Testis (tissue), 3 donors: ENCODE results near the gene TFAP2A. TPM values are rescaled to one million over a fixed set of nuclear protein-coding genes. Genes with fewer than 3 reads are reported as not detected.

Experiments
- DNase-seq: peaks from one replicate; pipeline ENCODE4 v3.0.0-alpha.2; 2019
- H3K27ac ChIP-seq, 2 donors: fragments of 200-600 bp; sonication (generic); one replicate each; pipeline ENCODE4 v1.5.1; 2019
- H3K27me3 ChIP-seq: fragments of 200-600 bp; sonication (generic); one replicate; pipeline ENCODE4 v1.5.1; 2019
- H3K36me3 ChIP-seq: fragments of 200-600 bp; sonication (generic); one replicate; pipeline ENCODE4 v1.5.1; 2017; ENCODE audit warnings: low read depth; ENCODE audit errors: missing control alignments
- H3K4me1 ChIP-seq: fragments of 200-600 bp; sonication (generic); one replicate; pipeline ENCODE4 v1.5.1; 2019
- H3K4me3 ChIP-seq, 2 donors: fragments of 200-600 bp; sonication (generic); one replicate each; pipeline ENCODE4 v1.5.1; 2017 to 2019
- H3K9me3 ChIP-seq: fragments of 200-600 bp; sonication (generic); one replicate; pipeline ENCODE4 v1.5.1; 2017
- CTCF ChIP-seq, 3 experiments: fragments of 450-650 bp in 2 of 3; fragments of 200-600 bp in 1 of 3; sonication (generic) in 1 of 3; IDR thresholded peaks; one replicate each; pipeline ENCODE4 v1.5.1; 2016 to 2019; ENCODE audit warnings: antibody characterized with exemption in 3 of 3, mild to moderate bottlenecking in 2 of 3, moderate library complexity in 1 of 3
- POLR2A ChIP-seq: fragments of 450-650 bp; IDR thresholded peaks from one replicate; pipeline ENCODE4 v1.6.1; 2017; ENCODE audit warnings: antibody characterized with exemption, mild to moderate bottlenecking, moderate library complexity
- WGBS, 2 donors: methylation state at CpG; one replicate each; pipeline ENCODE4 v1.1.5; 2018; 5-methylcytosine and 5-hydroxymethylcytosine counted together
- intact Hi-C: fragments of 100-400 bp; cut with DNase I; formaldehyde crosslinking; loops from one replicate; pipeline ENCODE4 v1.15.1; 2023; ENCODE audit warnings: low total_unique reads
- polyA plus RNA-seq: library from polyadenylated mRNA; stranded (reverse); fragments of 350-450 nt; fragmentation: Illumina TruSeq; extraction: RNeasy Lipid Tissue Mini Kit (QIAGEN cat#74804); gene quantifications from one replicate; pipeline ENCODE4 v1.2.3, GENCODE V29; 2014; ENCODE audit warnings: low read depth, low replicate concordance; ENCODE audit not compliant: insufficient read depth
- total RNA-seq, 2 donors: library from RNA; depleted of rRNA; stranded (reverse); fragments of >200 nt; gene quantifications; one replicate each; pipeline ENCODE4 v1.2.3, GENCODE V29; 2016

TFAP2A gene
- total and polyA plus RNA-seq, 3 donors from 2014 or later = 2.7 to 4.8 (median 3.3) TPM

GRCh38 chr6:10429638-10430427, 15.0 kb upstream of the TFAP2A start:
- no peaks in the 10 kb centered on the region for H3K36me3 ChIP-seq
- H3K4me1 ChIP-seq = peaks cover 11% of the 10 kb centered on the region
- no peak overlapping the region for H3K4me3 ChIP-seq
- H3K9me3 ChIP-seq = no peaks in the 10 kb centered on the region
- WGBS, 2 donors = 41 to 43% methylated on average over 12 of the region's 12 CpGs
- no peak overlapping the region for H3K27ac ChIP-seq
- TF ChIP-seq CTCF (IDR thresholded peaks at IDR 0.05) (peak in 2 of 3 experiments; percentile 8 to 9), POLR2A (no peak)
- H3K27me3 ChIP-seq = no peaks in the 10 kb centered on the region
- no peak for DNase-seq
- intact Hi-C loops = no loop called here

GRCh38 chr6:10426781-10427279, 12.0 kb upstream of the TFAP2A start:
- Histone ChIP-seq H3K4me1 (peaks cover 11% of the 10 kb centered on the region), H3K4me3 (peak overlapping the region; percentile 36 to 69), H3K27ac (no peak overlapping the region), H3K9me3 (no peaks in the 10 kb centered on the region), H3K27me3 (no peaks in the 10 kb centered on the region), H3K36me3 (no peaks in the 10 kb centered on the region)
- 13 to 15% methylated on average over 6 of the region's 6 CpGs for WGBS, 2 donors
- no peak for DNase-seq
- intact Hi-C loops = no loop called here
- TF ChIP-seq POLR2A (no peak), CTCF (IDR thresholded peaks at IDR 0.05) (no peak)

GRCh38 chr6:10425975-10426780, 11.3 kb upstream of the TFAP2A start:
- TF ChIP-seq CTCF (IDR thresholded peaks at IDR 0.05) (no peak), POLR2A (no peak)
- DNase-seq = peak; percentile 59
- Histone ChIP-seq H3K9me3 (no peaks in the 10 kb centered on the region), H3K4me1 (peaks cover 11% of the 10 kb centered on the region), H3K27me3 (no peaks in the 10 kb centered on the region), H3K27ac (no peak overlapping the region), H3K4me3 (peak overlapping the region; percentile 36 to 69), H3K36me3 (no peaks in the 10 kb centered on the region)
- intact Hi-C loops = no loop called here
- whole genome bisulfite sequencing, 2 donors = 2% methylated on average over 24 to 30 of the region's 54 CpGs

GRCh38 chr6:10425176-10425974, 10.5 kb upstream of the TFAP2A start:
- no peaks in the 10 kb centered on the region for H3K27me3 ChIP-seq
- DNase-seq = no peak
- WGBS, 2 donors = 3 to 5% methylated on average over 27 to 34 of the region's 35 CpGs

More at GRCh38 chr6:10425176-10425974, 10.5 kb upstream of the TFAP2A start:
- intact Hi-C loops = no loop called here
- Histone ChIP-seq H3K4me1 (peaks cover 11% of the 10 kb centered on the region), H3K4me3 (peak overlapping the region; percentile 36 to 69), H3K9me3 (no peaks in the 10 kb centered on the region), H3K36me3 (no peaks in the 10 kb centered on the region), H3K27ac (no peak overlapping the region)
- no peak for TF ChIP-seq POLR2A
- TF ChIP-seq CTCF (IDR thresholded peaks at IDR 0.05) = no peak
